NOMO-1 treated with dmso at 0.1 percent for 144 hours (cell line): Measurements from ENCODE around the gene SPATA20.

Experiments used
- DNase-seq: peaks from one replicate; lab custom pipeline; 2025; ENCODE audit not compliant: unreplicated experiment; lab: John Stamatoyannopoulos, UW

Gene SPATA20

GRCh38 chr17:50557630-50558029 is 10.7 kb downstream of the SPATA20 start:
- DNase-seq: no peak

- no peak for DNase-seq
Measured at GRCh38 chr17:50558091-50558490, 11.1 kb downstream of the SPATA20 start.

GRCh38 chr17:50558581-50558940 is 11.6 kb downstream of the SPATA20 start:
- no peak for DNase-seq

- DNase-seq: no peak
Measured at GRCh38 chr17:50558941-50559614, 12.1 kb downstream of the SPATA20 start.

- no peak for DNase-seq
Measured at GRCh38 chr17:50559674-50560184, 12.8 kb downstream of the SPATA20 start.

GRCh38 chr17:50560185-50560824 is 13.3 kb downstream of the SPATA20 start, which contains the start of gene CACNA1G:
Gene CACNA1G, plus strand, starts transcription at chr17:50560715. Its CDS starts 745 bp downstream, at chr17:50561460.
- peak; percentile 78 for DNase-seq

- DNase-seq: no peak
Measured at GRCh38 chr17:50560931-50561745, 14.2 kb downstream of the SPATA20 start.

- no peak for DNase-seq
Measured at GRCh38 chr17:50561746-50562141, 14.8 kb downstream of the SPATA20 start.

- no peak for DNase-seq
Measured at GRCh38 chr17:50562242-50563091, 15.5 kb downstream of the SPATA20 start.

GRCh38 chr17:50563092-50563511 is 16.1 kb downstream of the SPATA20 start:
- DNase-seq: no peak

GRCh38 chr17:50564916-50565315 is 17.9 kb downstream of the SPATA20 start:
- DNase-seq: no peak

- no peak for DNase-seq
Measured at GRCh38 chr17:50565402-50566350, 18.7 kb downstream of the SPATA20 start.

- DNase-seq: no peak
Measured at GRCh38 chr17:50566886-50567285, 19.9 kb downstream of the SPATA20 start.

- no peak for DNase-seq
Measured at GRCh38 chr17:50568659-50569058, 21.7 kb downstream of the SPATA20 start.

GRCh38 chr17:50569592-50569991 is 22.6 kb downstream of the SPATA20 start:
- DNase-seq: no peak

GRCh38 chr17:50570032-50570431 is 23.1 kb downstream of the SPATA20 start:
- no peak for DNase-seq

- DNase-seq: no peak
Measured at GRCh38 chr17:50570528-50570927, 23.6 kb downstream of the SPATA20 start.

- no peak for DNase-seq
Measured at GRCh38 chr17:50571681-50572080, 24.7 kb downstream of the SPATA20 start.

GRCh38 chr17:50572541-50572940 is 25.6 kb downstream of the SPATA20 start:
- DNase-seq: no peak
